Stimulated activated CD8-positive, alpha-beta memory T cell treated with anti-CD3 and anti-CD28 coated beads, Interleukin-2, amount 100 ng/mL, for 48 hours (primary cell): ENCODE data around the gene FBRSL1.

Experiments
- DNase-seq, 2 donors: peaks; one replicate each; pipeline ENCODE4 v3.0.0-alpha.2; 2020; ENCODE audit warnings: low read depth in 2 of 2

Gene FBRSL1

GRCh38 chr12:132541200-132541599, 51.2 kb downstream of the FBRSL1 start:
- no peak for DNase-seq

GRCh38 chr12:132541996-132542395, 52.0 kb downstream of the FBRSL1 start:
- no peak for DNase-seq

- DNase-seq: no peak
Observed at GRCh38 chr12:132542661-132543060, 52.7 kb downstream of the FBRSL1 start.

- DNase-seq: no peak
Observed at GRCh38 chr12:132543298-132544079, 53.5 kb downstream of the FBRSL1 start.

GRCh38 chr12:132544080-132544397, 54.1 kb downstream of the FBRSL1 start:
- DNase-seq: no peak

- DNase-seq: no peak
Observed at GRCh38 chr12:132544498-132544897, 54.5 kb downstream of the FBRSL1 start.

- no peak for DNase-seq
Observed at GRCh38 chr12:132545164-132545953, 55.4 kb downstream of the FBRSL1 start.

GRCh38 chr12:132545955-132546354, 56.0 kb downstream of the FBRSL1 start:
- DNase-seq: no peak

GRCh38 chr12:132546647-132547046, 56.7 kb downstream of the FBRSL1 start:
- DNase-seq: no peak

GRCh38 chr12:132547205-132547740, 57.3 kb downstream of the FBRSL1 start:
- no peak for DNase-seq

GRCh38 chr12:132548430-132549058, 58.6 kb downstream of the FBRSL1 start:
- DNase-seq: no peak

- DNase-seq: no peak
Observed at GRCh38 chr12:132549059-132549458, 59.1 kb downstream of the FBRSL1 start.

- DNase-seq: no peak
Observed at GRCh38 chr12:132550014-132550802, 60.3 kb downstream of the FBRSL1 start.

- no peak for DNase-seq
Observed at GRCh38 chr12:132550830-132551640, 61.1 kb downstream of the FBRSL1 start.

- DNase-seq: no peak
Observed at GRCh38 chr12:132551641-132552031, 61.7 kb downstream of the FBRSL1 start.

GRCh38 chr12:132554845-132555630, 65.1 kb downstream of the FBRSL1 start:
- DNase-seq: no peak

GRCh38 chr12:132555686-132556085, 65.7 kb downstream of the FBRSL1 start:
- DNase-seq: no peak

GRCh38 chr12:132556216-132556615, 66.3 kb downstream of the FBRSL1 start:
- no peak for DNase-seq

- no peak for DNase-seq
Observed at GRCh38 chr12:132556801-132557200, 66.8 kb downstream of the FBRSL1 start.
